IMR-90 (cell line): Measurements from ENCODE around the gene SUB1. TPM values are rescaled to one million over a fixed set of nuclear protein-coding genes. Genes with fewer than 3 reads are reported as not detected.

Source experiments
- ATAC-seq: fragments of 200-7000 bp; cut with Tn5 transposase; 2 replicates; pipeline ENCODE4 v1.9.1; 2020; ENCODE audit warnings: low read depth, mild to moderate bottlenecking, moderate library complexity
- BruUV-seq: library from RNA; stranded (reverse); fragments of 400-500 nt; replicated peaks from 2 replicates; lab custom pipeline; 2021; lab: Mats Ljungman, UMichigan
- CTCF ChIA-PET: fragments of 300-600 bp; formaldehyde crosslinking; extraction: SDS; loops from one replicate; lab custom pipeline; 2021; ENCODE audit warnings: antibody characterized with exemption; lab: Yijun Ruan, JAX
- POLR2A ChIA-PET: fragments of 300-600 bp; sonication (Branson Sonifier 250); formaldehyde crosslinking; loops from one replicate; lab custom pipeline; 2022; ENCODE audit warnings: antibody characterized with exemption; ENCODE audit not compliant: unreplicated experiment; lab: Charles Lee
- DNase-seq: peaks from one replicate; pipeline ENCODE4 v3.0.0; 2013
- H2AFZ ChIP-seq: replicated peaks from 2 replicates; pipeline ENCODE3; 2013; ENCODE audit warnings: low read length, mild to moderate bottlenecking; ENCODE audit not compliant: poor library complexity
- H2AK5ac ChIP-seq: 2 replicates; pipeline ENCODE4 v1.6.1; 2013; ENCODE audit warnings: low read depth, low read length, inconsistent platforms
- H2AK9ac ChIP-seq: replicated peaks from 2 replicates; pipeline ENCODE3; 2013; ENCODE audit warnings: mild to moderate bottlenecking, low read depth, low read length, moderate library complexity; ENCODE audit not compliant: poor library complexity
- H2BK120ac ChIP-seq: 2 replicates; pipeline ENCODE4 v1.6.1; 2013; ENCODE audit warnings: low read depth, low read length, inconsistent platforms
- H2BK15ac ChIP-seq: 3 replicates; pipeline ENCODE4 v1.6.1; 2013; ENCODE audit warnings: low read depth, low read length, inconsistent platforms
- H2BK20ac ChIP-seq: 2 replicates; pipeline ENCODE4 v1.6.1; 2013; ENCODE audit warnings: low read depth, mild to moderate bottlenecking, inconsistent platforms, low read length, moderate library complexity
- H2BK5ac ChIP-seq: 2 replicates; pipeline ENCODE4 v1.6.1; 2013; ENCODE audit warnings: mild to moderate bottlenecking, low read depth, low read length, inconsistent platforms; ENCODE audit not compliant: poor library complexity, severe bottlenecking
- H3K14ac ChIP-seq: replicated peaks from 2 replicates; pipeline ENCODE4 v1.6.1; 2013; ENCODE audit warnings: low read depth, low read length, inconsistent platforms
- H3K18ac ChIP-seq: 2 replicates; pipeline ENCODE4 v1.6.1; 2013; ENCODE audit warnings: low read depth, low read length, control low read depth
- H3K23ac ChIP-seq: 2 replicates; pipeline ENCODE4 v1.6.1; 2013; ENCODE audit warnings: low read depth, low read length, inconsistent platforms
- H3K27ac ChIP-seq: 2 replicates; pipeline ENCODE4 v1.5.1; 2013; ENCODE audit warnings: mild to moderate bottlenecking, control low read depth, low read length; ENCODE audit not compliant: insufficient read depth
- H3K27me3 ChIP-seq: 2 replicates; pipeline ENCODE4 v1.6.1; 2013; ENCODE audit warnings: low read length; ENCODE audit not compliant: control insufficient read depth, insufficient read depth
- H3K36me3 ChIP-seq: 2 replicates; pipeline ENCODE4 v1.6.1; 2013; ENCODE audit warnings: low read length, mixed read lengths; ENCODE audit not compliant: control insufficient read depth, insufficient read depth
- H3K4ac ChIP-seq: 2 replicates; pipeline ENCODE4 v1.6.1; 2013; ENCODE audit warnings: low read depth, low read length, inconsistent platforms
- H3K4me1 ChIP-seq: 2 replicates; pipeline ENCODE4 v1.6.1; 2013; ENCODE audit warnings: low read length, mixed read lengths; ENCODE audit not compliant: control insufficient read depth, insufficient read depth
- H3K4me2 ChIP-seq: 2 replicates; pipeline ENCODE4 v1.6.1; 2013; ENCODE audit warnings: low read depth, mild to moderate bottlenecking, control low read depth, low read length, moderate library complexity
- H3K4me3 ChIP-seq: 2 replicates; pipeline ENCODE4 v1.5.1; 2013; ENCODE audit warnings: low read depth, mild to moderate bottlenecking, control low read depth, low read length, moderate library complexity; ENCODE audit not compliant: insufficient read depth
- H3K56ac ChIP-seq: 2 replicates; pipeline ENCODE4 v1.6.1; 2013; ENCODE audit warnings: low read length, inconsistent platforms; ENCODE audit not compliant: insufficient read depth; ENCODE audit errors: extremely low read depth
- H3K79me1 ChIP-seq, 2 experiments: 2 replicates each; pipeline ENCODE4 v1.6.1; 2013; ENCODE audit warnings: low read length in 2 of 2, inconsistent platforms in 1 of 2, low read depth in 1 of 2
- H3K9ac ChIP-seq: 2 replicates; pipeline ENCODE4 v1.6.1; 2013; ENCODE audit warnings: low read depth, low read length, control low read depth
- H3K9me1 ChIP-seq: 2 replicates; pipeline ENCODE4 v1.6.1; 2013; ENCODE audit warnings: low read length, inconsistent platforms; ENCODE audit not compliant: insufficient read depth
- H3K9me3 ChIP-seq: 2 replicates; pipeline ENCODE4 v1.6.1; 2013; ENCODE audit warnings: low read length; ENCODE audit not compliant: control insufficient read depth, insufficient read depth
- H4K20me1 ChIP-seq: 2 replicates; pipeline ENCODE4 v1.6.1; 2013; ENCODE audit warnings: low read length, inconsistent platforms; ENCODE audit not compliant: insufficient read depth
- H4K5ac ChIP-seq: 2 replicates; pipeline ENCODE4 v1.6.1; 2013; ENCODE audit warnings: mild to moderate bottlenecking, low read depth, low read length, control low read depth
- H4K8ac ChIP-seq, 2 experiments: 2 replicates each; pipeline ENCODE4 v1.6.1; 2013; ENCODE audit warnings: low read depth in 2 of 2, low read length in 2 of 2, control low read depth in 1 of 2, inconsistent platforms in 1 of 2
- H4K91ac ChIP-seq: 2 replicates; pipeline ENCODE4 v1.6.1; 2013; ENCODE audit warnings: low read depth, low read length, inconsistent platforms; ENCODE audit not compliant: insufficient read depth
- BHLHE40 ChIP-seq: fragments of 150-350 bp; IDR thresholded peaks from 2 replicates; pipeline ENCODE4 v1.6.1; 2016; ENCODE audit warnings: mild to moderate bottlenecking, low read depth, low read length
- CEBPB ChIP-seq: IDR thresholded peaks from 2 replicates; pipeline ENCODE4 v1.6.1; 2012; ENCODE audit warnings: low read depth, low read length, improper control_type of control experiment
- ELK1 ChIP-seq: fragments of 150-350 bp; IDR thresholded peaks from 2 replicates; pipeline ENCODE4 v1.6.1; 2016; ENCODE audit warnings: low read depth, mild to moderate bottlenecking, low read length, moderate library complexity, borderline replicate concordance
- FOS ChIP-seq: fragments of 150-350 bp; IDR thresholded peaks from 2 replicates; pipeline ENCODE4 v1.6.1; 2016; ENCODE audit warnings: low read depth, low read length
- MAFK ChIP-seq: IDR thresholded peaks from 2 replicates; pipeline ENCODE4 v1.6.1; 2012; ENCODE audit warnings: low read depth, low read length, improper control_type of control experiment
- NFE2L2 ChIP-seq: fragments of 150-350 bp; IDR thresholded peaks from 2 replicates; pipeline ENCODE4 v1.6.1; 2016; ENCODE audit warnings: low read depth, mild to moderate bottlenecking, low read length
- RCOR1 ChIP-seq: IDR thresholded peaks from 2 replicates; pipeline ENCODE4 v1.6.1; 2012; ENCODE audit warnings: mild to moderate bottlenecking, low read length, improper control_type of control experiment; ENCODE audit not compliant: insufficient replicate concordance
- RFX5 ChIP-seq: IDR thresholded peaks from 2 replicates; pipeline ENCODE4 v1.8.0; 2012; ENCODE audit warnings: low read depth, mild to moderate bottlenecking, low read length, moderate library complexity
- SMC3 ChIP-seq: fragments of 150-350 bp; IDR thresholded peaks from 2 replicates; pipeline ENCODE4 v1.6.1; 2016; ENCODE audit warnings: low read depth, mild to moderate bottlenecking, antibody characterized with exemption, low read length, moderate library complexity
- WGBS, 2 experiments: methylation state at CpG; one replicate each; pipeline versions ENCODE4 v1.1.5 to v1.1.7; 2013; ENCODE audit warnings: missing lambda C conversion rate in 2 of 2; ENCODE audit not compliant: insufficient read length in 1 of 2; ENCODE audit errors: extremely low coverage in 2 of 2; 5-methylcytosine and 5-hydroxymethylcytosine counted together
- dilution Hi-C: fragments of 300-500 bp; cut with HindIII; formaldehyde crosslinking; loops from one replicate; pipeline ENCODE4 v1.14.3; 2018; ENCODE audit warnings: low sequenced_read_pairs; ENCODE audit not compliant: unreplicated experiment
- in situ Hi-C: fragments of 300-500 bp; cut with MboI; formaldehyde crosslinking; loops from 3 replicates; pipeline ENCODE4 v1.14.3; 2019; ENCODE audit warnings: low sequenced_read_pairs, inconsistent platforms, mixed read lengths
- intact Hi-C: fragments of 100-400 bp; cut with micrococcal nuclease; formaldehyde crosslinking; loops from 2 replicates; pipeline ENCODE4 v1.10.0; 2022
- polyA plus RNA-seq, 3 experiments: library from polyadenylated mRNA; depleted of rRNA; stranded (reverse); fragments of >200 nt; gene quantifications; 2 replicates each; pipeline ENCODE4 v1.2.3, GENCODE V29; 2012; ENCODE audit warnings: low replicate concordance in 1 of 3
- total RNA-seq: library from RNA; depleted of rRNA; stranded (reverse); fragments of >200 nt; gene quantifications from 2 replicates; pipeline ENCODE4 v1.2.3, GENCODE V29; 2012
- TF ChIP-seq, protein P1 (sequence below): conservative IDR thresholded peaks from 2 replicates; pipeline ENCODE4 v1.5.1; 2012; ENCODE audit warnings: mild to moderate bottlenecking, low read depth, low read length, improper control_type of control experiment

SUB1 gene
- total and polyA plus RNA-seq, 2 of the 4 experiments (the other 2 are of a cell fraction), result 19.5 to 155 TPM

- H3K9me3 ChIP-seq, result no peaks in the 10 kb centered on the region
- H4K5ac ChIP-seq, result no peak overlapping the region
- no peak for TF ChIP-seq SMC3
- no peak for TF ChIP-seq FOS
- TF ChIP-seq RFX5, result no peak
- TF ChIP-seq, protein P1, sequence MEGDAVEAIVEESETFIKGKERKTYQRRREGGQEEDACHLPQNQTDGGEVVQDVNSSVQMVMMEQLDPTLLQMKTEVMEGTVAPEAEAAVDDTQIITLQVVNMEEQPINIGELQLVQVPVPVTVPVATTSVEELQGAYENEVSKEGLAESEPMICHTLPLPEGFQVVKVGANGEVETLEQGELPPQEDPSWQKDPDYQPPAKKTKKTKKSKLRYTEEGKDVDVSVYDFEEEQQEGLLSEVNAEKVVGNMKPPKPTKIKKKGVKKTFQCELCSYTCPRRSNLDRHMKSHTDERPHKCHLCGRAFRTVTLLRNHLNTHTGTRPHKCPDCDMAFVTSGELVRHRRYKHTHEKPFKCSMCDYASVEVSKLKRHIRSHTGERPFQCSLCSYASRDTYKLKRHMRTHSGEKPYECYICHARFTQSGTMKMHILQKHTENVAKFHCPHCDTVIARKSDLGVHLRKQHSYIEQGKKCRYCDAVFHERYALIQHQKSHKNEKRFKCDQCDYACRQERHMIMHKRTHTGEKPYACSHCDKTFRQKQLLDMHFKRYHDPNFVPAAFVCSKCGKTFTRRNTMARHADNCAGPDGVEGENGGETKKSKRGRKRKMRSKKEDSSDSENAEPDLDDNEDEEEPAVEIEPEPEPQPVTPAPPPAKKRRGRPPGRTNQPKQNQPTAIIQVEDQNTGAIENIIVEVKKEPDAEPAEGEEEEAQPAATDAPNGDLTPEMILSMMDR, result no peak
- no peak for TF ChIP-seq NFE2L2
- no peak for TF ChIP-seq MAFK
- TF ChIP-seq BHLHE40, result no peak
- no peak for TF ChIP-seq CEBPB
- TF ChIP-seq ELK1, result no peak
- no peak for TF ChIP-seq RCOR1
- H3K18ac ChIP-seq, result no peak overlapping the region
- no peak overlapping the region for H2BK120ac ChIP-seq
- H4K91ac ChIP-seq, result no peak overlapping the region
- BruUV-seq, result no TSS peak
- no peak overlapping the region for H3K4ac ChIP-seq
- H3K27ac ChIP-seq, result no peak overlapping the region; the same call in 1 of the 2 replicates
- H4K8ac ChIP-seq, result no peak overlapping the region
- H2BK20ac ChIP-seq, result no peak overlapping the region
- no peak overlapping the region for H3K4me3 ChIP-seq
- in situ Hi-C loops, result no loop called here
- H3K56ac ChIP-seq, result no peak overlapping the region
- no peak for DNase-seq
- ChIA-PET CTCF (interaction anchor here (0.5 to 2.1 kb wide), 6 partner anchors 9 to 1923 kb away, joined by 3 to 7 read pairs (median 3); no protein-coding TSS in a partner anchor), POLR2A (no interaction called here)
- dilution Hi-C loops, result no loop called here
- no peak overlapping the region for H3K9ac ChIP-seq
- H3K27me3 ChIP-seq, result no peaks in the 10 kb centered on the region
- no peak overlapping the region for H3K23ac ChIP-seq
- H3K14ac ChIP-seq, result no peak overlapping the region
- WGBS, 2 experiments, result no CpG with 5 or more reads among the region's 3 CpGs
- H3K9me1 ChIP-seq, result no peaks in the 10 kb centered on the region
- no peak overlapping the region for H2AK9ac ChIP-seq
- H3K4me2 ChIP-seq, result no peak overlapping the region
- H4K20me1 ChIP-seq, result peaks cover 31% of the 10 kb centered on the region; the same call in 1 of the 2 replicates
- H2AFZ ChIP-seq, result no peak overlapping the region
- intact Hi-C loops, result loop anchor here (5.0 kb wide), 1 partner anchor 207 kb away; no protein-coding TSS in a partner anchor
- H2AK5ac ChIP-seq, result no peak overlapping the region
- peak overlapping the region; percentile 18 for H2BK5ac ChIP-seq
- H3K4me1 ChIP-seq, result peaks cover 1% of the 10 kb centered on the region; the same call in 1 of the 2 replicates
- no peak for ATAC-seq
- H2BK15ac ChIP-seq, result no peak overlapping the region
- peaks cover 20% of the 10 kb centered on the region for H3K36me3 ChIP-seq
- peaks cover 15 to 49% of the 10 kb centered on the region in 2 experiments for H3K79me1 ChIP-seq
These were observed 13.7 kb downstream of the SUB1 start for GRCh38 chr5:32598997-32599549.
